K562 (cell line): ENCODE results near the gene ZMIZ1. TPM values are rescaled to one million over a fixed set of nuclear protein-coding genes. Genes with fewer than 3 reads are reported as not detected.

ENCODE experiments used
- FOS ChIP-seq: IDR thresholded peaks from 3 replicates; pipeline ENCODE4 v1.6.1; 2011; ENCODE audit not compliant: insufficient read length; ENCODE audit errors: extremely low read depth
- GATA2 ChIP-seq: sonication (generic); formaldehyde crosslinking; IDR thresholded peaks from 2 replicates; pipeline ENCODE4 v1.4.0; 2020; ENCODE audit warnings: mild to moderate bottlenecking, missing genetic modification reagents
- HOXB6 ChIP-seq: fragments of 250-450 bp; sonication (Bioruptor Pico); IDR thresholded peaks from 2 replicates; pipeline ENCODE4 v1.5.1; 2022; ENCODE audit warnings: mild to moderate bottlenecking, borderline replicate concordance
- KDM1A ChIP-seq, 2 experiments: fragments of 450-650 bp; IDR thresholded peaks; 2 replicates each; pipeline ENCODE4 v1.6.1; 2016; ENCODE audit warnings: mild to moderate bottlenecking in 2 of 2
- LEF1 ChIP-seq: fragments of 450-650 bp; IDR thresholded peaks from 2 replicates; pipeline ENCODE4 v1.6.1; 2016; ENCODE audit warnings: mild to moderate bottlenecking
- NCOR1 ChIP-seq: fragments of 450-650 bp; IDR thresholded peaks from 2 replicates; pipeline ENCODE4 v1.6.1; 2016; ENCODE audit warnings: mild to moderate bottlenecking, moderate library complexity
- PKNOX1 ChIP-seq: fragments of 450-650 bp; IDR thresholded peaks from 2 replicates; pipeline ENCODE4 v1.6.1; 2016
- POLR2AphosphoS5 ChIP-seq: IDR thresholded peaks from 2 replicates; pipeline ENCODE4 v1.6.1; 2011; ENCODE audit warnings: mild to moderate bottlenecking, low read depth, low read length, moderate library complexity; ENCODE audit not compliant: control insufficient read depth, insufficient read depth
- SIRT6 ChIP-seq: IDR thresholded peaks from one replicate; pipeline ENCODE4 v1.6.1; 2012; ENCODE audit warnings: low read depth, mild to moderate bottlenecking, control low read depth, inconsistent platforms, low read length, moderate library complexity
- SMAD4 ChIP-seq: fragments of 250-450 bp; sonication (Bioruptor Pico); conservative IDR thresholded peaks from 2 replicates; pipeline ENCODE4 v1.8.0; 2021; ENCODE audit warnings: inconsistent platforms, mild to moderate bottlenecking, moderate library complexity
- TAL1 ChIP-seq: fragments of 450-650 bp; IDR thresholded peaks from 2 replicates; pipeline ENCODE4 v1.6.1; 2016; ENCODE audit warnings: mild to moderate bottlenecking
- TEAD4 ChIP-seq, 2 experiments: sonication (generic) in 1 of 2; formaldehyde crosslinking in 1 of 2; IDR thresholded peaks; 2 replicates each; pipeline versions ENCODE4 v1.6.1 to v1.8.0; 2012 to 2022; ENCODE audit warnings: borderline replicate concordance in 1 of 2, inconsistent platforms in 1 of 2, low read length in 1 of 2, mild to moderate bottlenecking in 1 of 2, missing genetic modification reagents in 1 of 2
- ZBTB1 ChIP-seq: sonication (generic); formaldehyde crosslinking; IDR thresholded peaks from 2 replicates; pipeline ENCODE4 v1.8.1; 2023; ENCODE audit warnings: missing genetic modification reagents, low read depth, mild to moderate bottlenecking, borderline replicate concordance
- ZBTB17 ChIP-seq: fragments of 450-650 bp; formaldehyde crosslinking; IDR thresholded peaks from 2 replicates; pipeline ENCODE4 v1.4.0; 2020; ENCODE audit warnings: mild to moderate bottlenecking
- ZNF224 ChIP-seq: sonication (generic); formaldehyde crosslinking; IDR thresholded peaks from 2 replicates; pipeline ENCODE4 v1.8.0; 2022; ENCODE audit warnings: mild to moderate bottlenecking, missing genetic modification reagents
- ZNF407 ChIP-seq: fragments of 450-650 bp; IDR thresholded peaks from 2 replicates; pipeline ENCODE4 v1.6.1; 2016; ENCODE audit warnings: low read depth
- polyA plus RNA-seq, 8 experiments: library from polyadenylated mRNA; depleted of rRNA in 4 of 8; stranded (reverse) in 5 of 8; unstranded in 3 of 8; fragments of >200 nt; fragmentation: Nextera tagmentation in 2 of 8; fragmentation: Illumina TruSeq in 1 of 8; extraction: Ambion mirVana in 2 of 8; extraction: Trizol in 1 of 8; gene quantifications; 2 replicates each; pipeline versions ENCODE4 v1.2.1 to v1.2.3, GENCODE V29; 2011 to 2014; ENCODE audit warnings: inconsistent platforms in 1 of 8, missing spikeins in 1 of 8
- total RNA-seq, 7 experiments: library from RNA; depleted of rRNA in 6 of 7; stranded (reverse); fragments of >200 nt in 6 of 7; fragmentation: Illumina TruSeq in 2 of 7; extraction: Trizol in 2 of 7; gene quantifications; 2 replicates each; pipeline versions ENCODE4 v1.2.1 to v1.2.3, GENCODE V29; 2011 to 2021; ENCODE audit warnings: low replicate concordance in 1 of 7
- TF ChIP-seq, protein P1 (sequence below), 3 experiments: fragments of 200-800 bp in 1 of 3; sonication (Bioruptor generic) in 1 of 3; sonication (generic) in 1 of 3; formaldehyde crosslinking in 1 of 3; IDR thresholded peaks; 2 replicates each; pipeline versions ENCODE4 v1.6.1 to v1.8.0; 2016 to 2022; ENCODE audit warnings: mild to moderate bottlenecking in 2 of 3, missing compliant biosample characterization in 2 of 3, missing genetic modification characterization in 2 of 3, missing genetic modification reagents in 1 of 3

Gene ZMIZ1
- total and polyA plus RNA-seq, 9 of the 15 experiments (the other 6 are each of a cell fraction or from before 2014, with no cell fraction given) = 1.0 to 37.3 (median 4.3) TPM

GRCh38 chr10:79027147-79028055 is 41.4 kb upstream of the ZMIZ1 start (continued):
- TF ChIP-seq ZNF407 (no peak), TEAD4 (IDR thresholded peaks at IDR 0.05; ENCODE audit: low read length) (peak; percentile 92), TEAD4 (CRISPR knock-in tag; IDR thresholded peaks at IDR 0.05; ENCODE audit: borderline replicate concordance) (no peak), TAL1 (peak; percentile 89), PKNOX1 (peak; percentile 76), KDM1A (IDR thresholded peaks at IDR 0.05) (peak; percentile 68 to 72; a peak in 2 of 4 replicates), ZNF224 (CRISPR knock-in tag) (no peak), SIRT6 (no peak), FOS (no peak), HOXB6 (no peak), NCOR1 (peak; percentile 95), ZBTB1 (CRISPR knock-in tag) (no peak), ZBTB17 (CRISPR knock-in tag) (peak; percentile 93), POLR2AphosphoS5 (peak; percentile 94), GATA2 (CRISPR knock-in tag) (peak; percentile 92), SMAD4 (peak; percentile 78), LEF1 (peak; percentile 41; the same call in 1 of the 2 replicates)
- TF ChIP-seq, protein P1, sequence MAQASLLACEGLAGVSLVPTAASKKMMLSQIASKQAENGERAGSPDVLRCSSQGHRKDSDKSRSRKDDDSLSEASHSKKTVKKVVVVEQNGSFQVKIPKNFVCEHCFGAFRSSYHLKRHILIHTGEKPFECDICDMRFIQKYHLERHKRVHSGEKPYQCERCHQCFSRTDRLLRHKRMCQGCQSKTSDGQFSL (CRISPR knock-in tag; IDR thresholded peaks at IDR 0.05) = peak; percentile 79; the same call in 1 of the 2 replicates
- TF ChIP-seq, protein P1 (tag; IDR thresholded peaks at IDR 0.05) = no peak
